ENCODE measurements around the gene KCNK10.
A peak's percentile ranks its signal among the peaks of the same experiment; 100 is the strongest.

Gene KCNK10

DNA sequence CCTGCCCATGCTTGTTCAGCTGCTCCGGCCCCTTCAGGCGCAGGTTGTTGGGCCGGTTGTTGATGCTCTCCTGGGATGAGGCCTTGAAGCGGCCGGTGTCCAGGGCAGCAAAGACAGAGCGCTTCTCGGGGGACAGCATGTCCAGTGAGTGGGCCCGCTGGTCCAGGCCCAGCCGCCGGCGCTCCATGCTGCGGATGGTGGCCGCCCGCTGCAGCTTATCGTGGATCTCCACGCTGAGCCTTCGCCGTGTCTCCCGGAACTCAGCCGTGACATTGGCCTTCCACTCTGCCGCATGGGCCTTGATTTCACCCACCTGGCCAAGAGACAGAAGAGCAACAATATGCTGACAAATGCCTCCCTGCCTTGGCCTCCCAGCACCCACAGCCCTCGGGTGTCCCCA, 137.2 kb downstream of the KCNK10 start:
- no peak for DNase-seq (ENCODE audit: low read depth in 2 of 2)
- no peak overlapping the region for H3K4me3 ChIP-seq (replicated peaks in 1 of 2; ENCODE audit: low read depth in 2 of 2, low read length in 2 of 2)
- TF ChIP-seq, protein P1, sequence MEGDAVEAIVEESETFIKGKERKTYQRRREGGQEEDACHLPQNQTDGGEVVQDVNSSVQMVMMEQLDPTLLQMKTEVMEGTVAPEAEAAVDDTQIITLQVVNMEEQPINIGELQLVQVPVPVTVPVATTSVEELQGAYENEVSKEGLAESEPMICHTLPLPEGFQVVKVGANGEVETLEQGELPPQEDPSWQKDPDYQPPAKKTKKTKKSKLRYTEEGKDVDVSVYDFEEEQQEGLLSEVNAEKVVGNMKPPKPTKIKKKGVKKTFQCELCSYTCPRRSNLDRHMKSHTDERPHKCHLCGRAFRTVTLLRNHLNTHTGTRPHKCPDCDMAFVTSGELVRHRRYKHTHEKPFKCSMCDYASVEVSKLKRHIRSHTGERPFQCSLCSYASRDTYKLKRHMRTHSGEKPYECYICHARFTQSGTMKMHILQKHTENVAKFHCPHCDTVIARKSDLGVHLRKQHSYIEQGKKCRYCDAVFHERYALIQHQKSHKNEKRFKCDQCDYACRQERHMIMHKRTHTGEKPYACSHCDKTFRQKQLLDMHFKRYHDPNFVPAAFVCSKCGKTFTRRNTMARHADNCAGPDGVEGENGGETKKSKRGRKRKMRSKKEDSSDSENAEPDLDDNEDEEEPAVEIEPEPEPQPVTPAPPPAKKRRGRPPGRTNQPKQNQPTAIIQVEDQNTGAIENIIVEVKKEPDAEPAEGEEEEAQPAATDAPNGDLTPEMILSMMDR (IDR thresholded peaks at IDR 0.05; ENCODE audit: low read depth, low read length), result no peak

- TF ChIP-seq, protein P1 (IDR thresholded peaks at IDR 0.05; ENCODE audit: low read depth, low read length), result no peak
- no peak for DNase-seq (ENCODE audit: low read depth in 2 of 2)
- H3K4me3 ChIP-seq (replicated peaks in 1 of 2; ENCODE audit: low read depth in 2 of 2, low read length in 2 of 2), result no peak overlapping the region
These were observed 138.1 kb downstream of the KCNK10 start for GRCh38 chr14:88184956-88185355.

DNA sequence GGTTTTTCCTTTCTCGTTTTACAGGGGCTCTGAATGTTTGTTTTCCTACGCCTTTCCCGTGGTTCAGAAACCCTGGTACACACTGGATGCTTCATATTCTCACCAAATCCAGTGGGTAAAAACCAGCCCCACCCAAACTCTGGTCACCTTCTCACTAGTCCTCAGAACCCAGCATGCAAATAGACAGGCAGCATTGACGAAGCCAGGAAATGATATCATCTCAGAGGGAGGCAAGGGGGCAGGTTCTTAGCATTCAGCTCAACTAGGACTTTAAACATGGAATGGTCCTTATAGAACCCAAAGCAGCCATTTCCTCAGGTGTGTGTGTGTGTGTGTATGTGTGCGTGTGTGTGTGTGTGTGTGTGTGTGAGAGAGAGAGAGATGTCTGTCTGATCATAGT, 142.0 kb downstream of the KCNK10 start:
- TF ChIP-seq, protein P1 (IDR thresholded peaks at IDR 0.05; ENCODE audit: low read depth, low read length), result no peak
- no peak overlapping the region for H3K4me3 ChIP-seq (replicated peaks in 1 of 2; ENCODE audit: low read depth in 2 of 2, low read length in 2 of 2)
- no peak for DNase-seq (ENCODE audit: low read depth in 2 of 2)

- TF ChIP-seq, protein P1 (IDR thresholded peaks at IDR 0.05; ENCODE audit: low read depth, low read length), result no peak
- no peak for DNase-seq (ENCODE audit: low read depth in 2 of 2)
- H3K4me3 ChIP-seq (replicated peaks in 1 of 2; ENCODE audit: low read depth in 2 of 2, low read length in 2 of 2), result no peak overlapping the region
These were observed 143.4 kb downstream of the KCNK10 start for GRCh38 chr14:88179716-88180115.

DNA sequence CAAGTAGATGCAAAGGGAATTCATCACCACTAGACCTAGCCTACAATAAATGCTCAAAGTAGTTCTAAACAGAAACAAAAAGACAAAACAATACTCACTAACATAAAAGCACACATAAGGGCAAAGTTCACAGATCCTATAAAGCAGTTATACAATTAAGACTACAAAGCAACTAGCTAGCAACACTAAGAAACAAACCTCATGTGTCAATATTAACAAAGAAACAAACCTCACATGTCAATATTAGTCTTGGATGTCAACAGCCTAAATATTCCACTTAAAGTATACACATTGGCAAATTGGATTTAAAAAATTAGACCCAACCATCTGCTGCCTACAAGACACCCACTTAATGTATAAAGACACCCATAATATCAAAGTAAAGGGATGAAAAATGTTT, 152.7 kb downstream of the KCNK10 start:
- no peak overlapping the region for H3K4me3 ChIP-seq (replicated peaks in 1 of 2; ENCODE audit: low read depth in 2 of 2, low read length in 2 of 2)
- TF ChIP-seq, protein P1 (IDR thresholded peaks at IDR 0.05; ENCODE audit: low read depth, low read length), result no peak
- no peak for DNase-seq (ENCODE audit: low read depth in 2 of 2)

GRCh38 chr14:88168498-88169165, 154.4 kb downstream of the KCNK10 start:
- TF ChIP-seq, protein P1 (IDR thresholded peaks at IDR 0.05; ENCODE audit: low read depth, low read length), result peak; percentile 91
- H3K4me3 ChIP-seq (replicated peaks in 1 of 2; ENCODE audit: low read depth in 2 of 2, low read length in 2 of 2), result no peak overlapping the region
- DNase-seq (ENCODE audit: low read depth in 2 of 2), result peak; percentile 56 to 61

GRCh38 chr14:88168025-88168424, 155.0 kb downstream of the KCNK10 start:
- H3K4me3 ChIP-seq (replicated peaks in 1 of 2; ENCODE audit: low read depth in 2 of 2, low read length in 2 of 2), result no peak overlapping the region
- TF ChIP-seq, protein P1 (IDR thresholded peaks at IDR 0.05; ENCODE audit: low read depth, low read length), result no peak
- DNase-seq (ENCODE audit: low read depth in 2 of 2), result no peak

Data from cardiac fibroblast (primary cell).